Forelimb muscle (tissue), 1 donor: Measurements from ENCODE around the gene CAMK1D. TPM values are rescaled to one million over a fixed set of nuclear protein-coding genes. Genes with fewer than 3 reads are reported as not detected.

Experiments used
- DNase-seq: peaks from one replicate; pipeline ENCODE4 v3.0.0-alpha.2; 2013; ENCODE audit warnings: low read depth
- polyA plus RNA-seq: library from polyadenylated mRNA; unstranded; fragments of 120-200 nt; gene quantifications from one replicate; pipeline ENCODE4 v1.2.1, GENCODE V29; 2013; ENCODE audit not compliant: insufficient read length

Gene CAMK1D
- polyA plus RNA-seq, 1 donor: 3.6 TPM

- no peak for DNase-seq
Observed at GRCh38 chr10:12592967-12593366, 243.6 kb downstream of the CAMK1D start.

GRCh38 chr10:12594448-12594944, 245.1 kb downstream of the CAMK1D start:
- DNase-seq: no peak

GRCh38 chr10:12595936-12596576, 246.7 kb downstream of the CAMK1D start:
- DNase-seq: no peak

GRCh38 chr10:12597176-12597575, 247.8 kb downstream of the CAMK1D start:
- no peak for DNase-seq

- DNase-seq: no peak
Observed at GRCh38 chr10:12597788-12598765, 248.7 kb downstream of the CAMK1D start.

GRCh38 chr10:12600652-12601051, 251.3 kb downstream of the CAMK1D start:
- no peak for DNase-seq

GRCh38 chr10:12602521-12602920, 253.2 kb downstream of the CAMK1D start:
- no peak for DNase-seq

GRCh38 chr10:12603766-12604470, 254.6 kb downstream of the CAMK1D start:
- no peak for DNase-seq

GRCh38 chr10:12605580-12606405, 256.4 kb downstream of the CAMK1D start:
- no peak for DNase-seq

GRCh38 chr10:12606461-12606860, 257.1 kb downstream of the CAMK1D start:
- no peak for DNase-seq

GRCh38 chr10:12608761-12609160, 259.4 kb downstream of the CAMK1D start:
- no peak for DNase-seq

GRCh38 chr10:12609435-12609834, 260.1 kb downstream of the CAMK1D start:
- no peak for DNase-seq

GRCh38 chr10:12613136-12613535, 263.8 kb downstream of the CAMK1D start:
- DNase-seq: no peak

- DNase-seq: no peak
Observed at GRCh38 chr10:12614177-12614995, 265.0 kb downstream of the CAMK1D start.

- no peak for DNase-seq
Observed at GRCh38 chr10:12615296-12616220, 266.2 kb downstream of the CAMK1D start.

- DNase-seq: no peak
Observed at GRCh38 chr10:12617191-12618175, 268.1 kb downstream of the CAMK1D start.

GRCh38 chr10:12622016-12622415, 272.7 kb downstream of the CAMK1D start:
- DNase-seq: no peak

- no peak for DNase-seq
Observed at GRCh38 chr10:12622691-12623090, 273.3 kb downstream of the CAMK1D start.
